ENCODE measurements around the gene MEF2D.

The MEF2D gene

GRCh38 chr1:156471496-156472490, 28.8 kb downstream of the MEF2D start:
- no peak overlapping the region for H3K4me3 ChIP-seq (ENCODE audit: low read depth, low read length)

- no peak overlapping the region for H3K4me3 ChIP-seq (ENCODE audit: low read depth, low read length)
These were observed 30.1 kb downstream of the MEF2D start for GRCh38 chr1:156470473-156470872.

GRCh38 chr1:156468693-156469345, 31.8 kb downstream of the MEF2D start:
- H3K4me3 ChIP-seq (ENCODE audit: low read depth, low read length), result no peak overlapping the region

GRCh38 chr1:156467906-156468305, 32.7 kb downstream of the MEF2D start:
- no peak overlapping the region for H3K4me3 ChIP-seq (ENCODE audit: low read depth, low read length)

GRCh38 chr1:156467385-156467784, 33.2 kb downstream of the MEF2D start:
- H3K4me3 ChIP-seq (ENCODE audit: low read depth, low read length), result no peak overlapping the region

- H3K4me3 ChIP-seq (ENCODE audit: low read depth, low read length), result no peak overlapping the region
These were observed 34.7 kb downstream of the MEF2D start for GRCh38 chr1:156465747-156466365.

GRCh38 chr1:156464825-156465452, 35.6 kb downstream of the MEF2D start:
- H3K4me3 ChIP-seq (ENCODE audit: low read depth, low read length), result no peak overlapping the region

GRCh38 chr1:156464335-156464734, 36.2 kb downstream of the MEF2D start:
- H3K4me3 ChIP-seq (ENCODE audit: low read depth, low read length), result no peak overlapping the region

GRCh38 chr1:156463874-156464273, 36.7 kb downstream of the MEF2D start:
- no peak overlapping the region for H3K4me3 ChIP-seq (ENCODE audit: low read depth, low read length)

- H3K4me3 ChIP-seq (ENCODE audit: low read depth, low read length), result no peak overlapping the region
These were observed 37.4 kb downstream of the MEF2D start for GRCh38 chr1:156462954-156463795.

- no peak overlapping the region for H3K4me3 ChIP-seq (ENCODE audit: low read depth, low read length)
These were observed 38.6 kb downstream of the MEF2D start for GRCh38 chr1:156461781-156462647.

- H3K4me3 ChIP-seq (ENCODE audit: low read depth, low read length), result no peak overlapping the region
These were observed 39.5 kb downstream of the MEF2D start for GRCh38 chr1:156461109-156461508.

GRCh38 chr1:156460525-156460924, 40.0 kb downstream of the MEF2D start:
- H3K4me3 ChIP-seq (ENCODE audit: low read depth, low read length), result no peak overlapping the region

- H3K4me3 ChIP-seq (ENCODE audit: low read depth, low read length), result no peak overlapping the region
These were observed 42.4 kb downstream of the MEF2D start for GRCh38 chr1:156458181-156458503.

- peak overlapping the region; percentile 74 for H3K4me3 ChIP-seq (ENCODE audit: low read depth, low read length)
These were observed 43.7 kb downstream of the MEF2D start for GRCh38 chr1:156456625-156457465.

GRCh38 chr1:156455362-156455761, 45.2 kb downstream of the MEF2D start:
- no peak overlapping the region for H3K4me3 ChIP-seq (ENCODE audit: low read depth, low read length)

- no peak overlapping the region for H3K4me3 ChIP-seq (ENCODE audit: low read depth, low read length)
These were observed 47.7 kb downstream of the MEF2D start for GRCh38 chr1:156452907-156453306.

- H3K4me3 ChIP-seq (ENCODE audit: low read depth, low read length), result no peak overlapping the region
These were observed 48.9 kb downstream of the MEF2D start for GRCh38 chr1:156451505-156452160.

Data from iPS-11a (cell line).